WTC11 (cell line): Measurements from ENCODE around the gene SVIL. TPM values are rescaled to one million over a fixed set of nuclear protein-coding genes. Genes with fewer than 3 reads are reported as not detected.

Experiments
- ATAC-seq: fragments of 200-7000 bp; cut with Tn5 transposase; 2 replicates; pipeline ENCODE4 v1.10.0; 2021; ENCODE audit warnings: mild to moderate bottlenecking, moderate library complexity
- CTCF ChIA-PET: fragments of 300-600 bp; sonication (Branson Sonifier 250); formaldehyde crosslinking; loops from one replicate; lab custom pipeline; 2021; ENCODE audit warnings: antibody characterized with exemption; lab: Charles Lee
- POLR2A ChIA-PET: fragments of 350-600 bp; sonication (Branson Sonifier 250); formaldehyde crosslinking; loops from one replicate; lab custom pipeline; 2021; ENCODE audit warnings: antibody characterized with exemption; lab: Charles Lee
- DNase-seq: peaks from one replicate; pipeline ENCODE4 v3.0.0; 2021; ENCODE audit warnings: low spot score
- H3K27ac Mint-ChIP-seq: 2 replicates; pipeline ENCODE4 v1.8.0; 2021; ENCODE audit warnings: mixed read lengths
- H3K27me3 Mint-ChIP-seq: 2 replicates; pipeline ENCODE4 v1.8.0; 2021; ENCODE audit warnings: low read depth, mild to moderate bottlenecking, moderate library complexity, mixed read lengths
- H3K36me3 Mint-ChIP-seq: 2 replicates; pipeline ENCODE4 v1.8.0; 2021; ENCODE audit warnings: mixed read lengths
- H3K4me1 Mint-ChIP-seq: 2 replicates; pipeline ENCODE4 v1.8.0; 2022; ENCODE audit warnings: mixed read lengths
- H3K4me3 Mint-ChIP-seq: 2 replicates; pipeline ENCODE4 v1.8.0; 2021; ENCODE audit warnings: mild to moderate bottlenecking, moderate library complexity, mixed read lengths
- H3K9me3 Mint-ChIP-seq: 2 replicates; pipeline ENCODE4 v1.8.0; 2021; ENCODE audit warnings: mixed read lengths
- CREM ChIP-seq: sonication (generic); formaldehyde crosslinking; IDR thresholded peaks from 2 replicates; pipeline ENCODE4 v1.8.1; 2022; ENCODE audit warnings: mild to moderate bottlenecking, missing genetic modification reagents, moderate library complexity
- CTCF ChIP-seq: fragments of 200-600 bp; IDR thresholded peaks from 2 replicates; pipeline ENCODE4 v1.8.0; 2022; ENCODE audit warnings: antibody characterized with exemption
- ELF4 ChIP-seq: sonication (generic); formaldehyde crosslinking; IDR thresholded peaks from 2 replicates; pipeline ENCODE4 v1.8.1; 2022; ENCODE audit warnings: low read depth, mild to moderate bottlenecking, moderate library complexity, missing genetic modification reagents
- ETV6 ChIP-seq: sonication (generic); formaldehyde crosslinking; IDR thresholded peaks from 2 replicates; pipeline ENCODE4 v1.8.1; 2022; ENCODE audit warnings: mild to moderate bottlenecking, missing genetic modification reagents
- HMGA2 ChIP-seq: fragments of 250-450 bp; sonication (Bioruptor Pico); IDR thresholded peaks from 2 replicates; pipeline ENCODE4 v1.4.0; 2021; ENCODE audit warnings: mild to moderate bottlenecking, moderate library complexity
- JUN ChIP-seq: sonication (generic); formaldehyde crosslinking; IDR thresholded peaks from 2 replicates; pipeline ENCODE4 v1.8.0; 2023; ENCODE audit warnings: mild to moderate bottlenecking, missing genetic modification reagents
- MXD4 ChIP-seq: fragments of 250-450 bp; sonication (Bioruptor Pico); IDR thresholded peaks from 2 replicates; pipeline ENCODE4 v1.8.0; 2021; ENCODE audit warnings: mild to moderate bottlenecking, moderate library complexity, borderline replicate concordance
- NFYB ChIP-seq: sonication (generic); formaldehyde crosslinking; conservative IDR thresholded peaks from 2 replicates; pipeline ENCODE4 v1.8.0; 2022; ENCODE audit warnings: low read depth, missing genetic modification reagents
- NR1H2 ChIP-seq: sonication (generic); formaldehyde crosslinking; IDR thresholded peaks from 2 replicates; pipeline ENCODE4 v1.9.0; 2021; ENCODE audit warnings: mild to moderate bottlenecking, moderate library complexity, missing genetic modification reagents
- NR2C2 ChIP-seq: sonication (generic); formaldehyde crosslinking; IDR thresholded peaks from 2 replicates; pipeline ENCODE4 v1.8.0; 2022; ENCODE audit warnings: mild to moderate bottlenecking, missing genetic modification reagents
- PRRX2 ChIP-seq: fragments of 250-450 bp; sonication (Bioruptor Pico); IDR thresholded peaks from 2 replicates; pipeline ENCODE4 v1.8.0; 2021; ENCODE audit warnings: mild to moderate bottlenecking
- SMAD3 ChIP-seq: sonication (generic); formaldehyde crosslinking; IDR thresholded peaks from 2 replicates; pipeline ENCODE4 v1.8.0; 2022; ENCODE audit warnings: missing genetic modification reagents, mild to moderate bottlenecking, borderline replicate concordance
- STAT6 ChIP-seq: sonication (generic); formaldehyde crosslinking; conservative IDR thresholded peaks from 2 replicates; pipeline ENCODE4 v1.8.1; 2023; ENCODE audit warnings: mild to moderate bottlenecking, low read depth, missing genetic modification reagents, moderate library complexity
- ZNF219 ChIP-seq: sonication (generic); formaldehyde crosslinking; IDR thresholded peaks from 2 replicates; pipeline ENCODE4 v1.8.0; 2023; ENCODE audit warnings: missing genetic modification reagents, mild to moderate bottlenecking, borderline replicate concordance
- ZNF281 ChIP-seq: sonication (generic); formaldehyde crosslinking; IDR thresholded peaks from 2 replicates; pipeline ENCODE4 v1.8.0; 2023; ENCODE audit warnings: mild to moderate bottlenecking, missing genetic modification reagents
- ZNF423 ChIP-seq: fragments of 250-450 bp; sonication (Bioruptor Pico); IDR thresholded peaks from 2 replicates; pipeline ENCODE4 v2.1.2; 2022; ENCODE audit warnings: mild to moderate bottlenecking, moderate library complexity
- ZNF512 ChIP-seq: sonication (generic); formaldehyde crosslinking; IDR thresholded peaks from 2 replicates; pipeline ENCODE4 v1.8.1; 2022; ENCODE audit warnings: missing genetic modification reagents, borderline replicate concordance
- total RNA-seq: library from RNA; stranded (reverse); gene quantifications from 3 replicates; pipeline ENCODE4 v1.2.3, GENCODE V29; 2021
- TF ChIP-seq, protein P1 (sequence below): sonication (generic); formaldehyde crosslinking; IDR thresholded peaks from 2 replicates; pipeline ENCODE4 v1.8.1; 2022; ENCODE audit warnings: mild to moderate bottlenecking, missing genetic modification reagents, moderate library complexity, borderline replicate concordance
- TF ChIP-seq, protein P2 (sequence below): sonication (generic); formaldehyde crosslinking; IDR thresholded peaks from 2 replicates; pipeline ENCODE4 v1.8.0; 2022; ENCODE audit warnings: mild to moderate bottlenecking, missing genetic modification reagents
- TF ChIP-seq, protein P3 (sequence below): sonication (generic); formaldehyde crosslinking; IDR thresholded peaks from 2 replicates; pipeline ENCODE4 v1.8.1; 2022; ENCODE audit warnings: low read depth, mild to moderate bottlenecking, moderate library complexity, missing genetic modification reagents, borderline replicate concordance

The SVIL gene
- total RNA-seq, 1 experiment from 2014 or later: 27.1 TPM

DNA sequence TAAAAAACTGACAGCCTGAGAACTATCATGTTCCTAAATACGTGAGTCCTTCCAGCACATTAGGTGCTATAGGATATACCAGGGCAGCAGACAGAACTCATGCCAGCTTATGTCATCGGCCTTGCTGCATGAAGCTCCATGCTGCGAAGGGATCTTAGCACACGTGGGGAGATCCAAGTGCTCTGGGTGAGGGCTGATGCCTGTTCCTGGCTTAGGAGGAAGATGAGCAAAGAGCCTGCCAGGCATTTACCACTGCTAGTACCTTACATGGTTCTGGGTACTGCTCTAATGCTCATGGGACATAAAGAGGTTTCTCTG lies 43.2 kb downstream of the SVIL start:
- TF ChIP-seq ZNF512 (CRISPR knock-in tag) (no peak), CTCF (no peak), ETV6 (CRISPR knock-in tag) (no peak), JUN (CRISPR knock-in tag) (no peak), HMGA2 (CRISPR knock-in tag) (no peak), ZNF219 (CRISPR knock-in tag) (no peak), ZNF281 (CRISPR knock-in tag) (no peak), NR2C2 (CRISPR knock-in tag) (no peak), ELF4 (CRISPR knock-in tag) (no peak), MXD4 (CRISPR knock-in tag) (no peak), PRRX2 (CRISPR knock-in tag) (no peak), SMAD3 (CRISPR knock-in tag) (no peak), ZNF423 (CRISPR knock-in tag) (no peak), NR1H2 (CRISPR knock-in tag) (no peak), CREM (CRISPR knock-in tag) (no peak), NFYB (CRISPR knock-in tag) (no peak), STAT6 (CRISPR knock-in tag) (no peak)
- TF ChIP-seq, protein P1, sequence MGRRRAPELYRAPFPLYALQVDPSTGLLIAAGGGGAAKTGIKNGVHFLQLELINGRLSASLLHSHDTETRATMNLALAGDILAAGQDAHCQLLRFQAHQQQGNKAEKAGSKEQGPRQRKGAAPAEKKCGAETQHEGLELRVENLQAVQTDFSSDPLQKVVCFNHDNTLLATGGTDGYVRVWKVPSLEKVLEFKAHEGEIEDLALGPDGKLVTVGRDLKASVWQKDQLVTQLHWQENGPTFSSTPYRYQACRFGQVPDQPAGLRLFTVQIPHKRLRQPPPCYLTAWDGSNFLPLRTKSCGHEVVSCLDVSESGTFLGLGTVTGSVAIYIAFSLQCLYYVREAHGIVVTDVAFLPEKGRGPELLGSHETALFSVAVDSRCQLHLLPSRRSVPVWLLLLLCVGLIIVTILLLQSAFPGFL (CRISPR knock-in tag): no peak
- TF ChIP-seq, protein P2, sequence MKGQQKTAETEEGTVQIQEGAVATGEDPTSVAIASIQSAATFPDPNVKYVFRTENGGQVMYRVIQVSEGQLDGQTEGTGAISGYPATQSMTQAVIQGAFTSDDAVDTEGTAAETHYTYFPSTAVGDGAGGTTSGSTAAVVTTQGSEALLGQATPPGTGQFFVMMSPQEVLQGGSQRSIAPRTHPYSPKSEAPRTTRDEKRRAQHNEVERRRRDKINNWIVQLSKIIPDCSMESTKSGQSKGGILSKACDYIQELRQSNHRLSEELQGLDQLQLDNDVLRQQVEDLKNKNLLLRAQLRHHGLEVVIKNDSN (CRISPR knock-in tag): no peak
- TF ChIP-seq, protein P3, sequence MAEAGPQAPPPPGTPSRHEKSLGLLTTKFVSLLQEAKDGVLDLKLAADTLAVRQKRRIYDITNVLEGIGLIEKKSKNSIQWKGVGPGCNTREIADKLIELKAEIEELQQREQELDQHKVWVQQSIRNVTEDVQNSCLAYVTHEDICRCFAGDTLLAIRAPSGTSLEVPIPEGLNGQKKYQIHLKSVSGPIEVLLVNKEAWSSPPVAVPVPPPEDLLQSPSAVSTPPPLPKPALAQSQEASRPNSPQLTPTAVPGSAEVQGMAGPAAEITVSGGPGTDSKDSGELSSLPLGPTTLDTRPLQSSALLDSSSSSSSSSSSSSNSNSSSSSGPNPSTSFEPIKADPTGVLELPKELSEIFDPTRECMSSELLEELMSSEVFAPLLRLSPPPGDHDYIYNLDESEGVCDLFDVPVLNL (CRISPR knock-in tag): no peak
- TF ChIP-seq, all 79 proteins: peak for 0
- DNase-seq (no peak), ATAC-seq (no peak)
- ChIA-PET POLR2A (no interaction called here), CTCF (interaction anchor here (0.7 to 3.3 kb wide), 7 partner anchors 35 to 162 kb away, joined by 3 to 18 read pairs (median 3); no protein-coding TSS in a partner anchor)
- Mint-ChIP-seq H3K9me3 (peaks cover 6% of the 10 kb centered on the region), H3K4me1 (peaks cover 50% of the 10 kb centered on the region), H3K4me3 (no peak overlapping the region), H3K27ac (peak overlapping the region; percentile 4; the same call in 1 of the 2 replicates), H3K27me3 (no peaks in the 10 kb centered on the region), H3K36me3 (peaks cover 4% of the 10 kb centered on the region; the same call in 1 of the 2 replicates)
